GM19324 (cell line): ENCODE measurements around the gene WRAP53.

ENCODE experiments used
- ATAC-seq: cut with Tn5 transposase; IDR thresholded peaks from one replicate; pipeline ENCODE4 v1.9.1; 2021; ENCODE audit warnings: mild to moderate bottlenecking, moderate library complexity; ENCODE audit not compliant: unreplicated experiment, low FRiP score

WRAP53 gene

DNA sequence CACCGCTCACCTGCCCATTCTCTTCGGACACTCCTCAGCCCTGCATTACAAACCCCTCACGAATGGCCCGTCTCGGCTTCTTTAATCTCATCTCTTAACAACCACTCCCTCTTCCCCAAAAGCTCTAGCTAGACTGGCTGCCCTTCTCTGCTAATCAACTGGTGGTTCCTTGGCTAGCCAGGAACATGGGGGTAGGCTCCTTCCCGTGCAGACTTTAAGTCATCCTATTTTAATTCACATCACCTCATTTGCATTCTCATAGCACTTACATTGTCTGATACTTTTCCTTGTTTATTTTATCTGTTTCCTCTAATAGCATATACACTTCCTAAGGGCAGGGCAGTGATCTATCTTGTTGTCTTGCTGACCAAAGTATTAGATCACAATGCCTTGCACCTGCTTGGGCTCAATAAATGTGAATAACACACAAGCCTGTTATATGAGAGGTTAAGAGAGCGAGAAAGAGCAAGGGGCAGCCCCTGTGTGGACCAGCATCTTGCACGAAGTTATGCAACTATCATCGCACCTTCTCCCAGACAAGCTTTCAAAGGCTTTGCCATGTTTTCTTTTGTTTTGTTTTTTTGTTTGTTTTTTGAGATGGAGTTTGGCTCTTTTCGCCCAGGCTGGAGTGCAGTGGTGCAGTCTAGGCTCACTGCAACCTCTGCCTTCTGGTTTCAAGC lies 10.7 kb upstream of the WRAP53 start:
- ATAC-seq, result no peak

DNA sequence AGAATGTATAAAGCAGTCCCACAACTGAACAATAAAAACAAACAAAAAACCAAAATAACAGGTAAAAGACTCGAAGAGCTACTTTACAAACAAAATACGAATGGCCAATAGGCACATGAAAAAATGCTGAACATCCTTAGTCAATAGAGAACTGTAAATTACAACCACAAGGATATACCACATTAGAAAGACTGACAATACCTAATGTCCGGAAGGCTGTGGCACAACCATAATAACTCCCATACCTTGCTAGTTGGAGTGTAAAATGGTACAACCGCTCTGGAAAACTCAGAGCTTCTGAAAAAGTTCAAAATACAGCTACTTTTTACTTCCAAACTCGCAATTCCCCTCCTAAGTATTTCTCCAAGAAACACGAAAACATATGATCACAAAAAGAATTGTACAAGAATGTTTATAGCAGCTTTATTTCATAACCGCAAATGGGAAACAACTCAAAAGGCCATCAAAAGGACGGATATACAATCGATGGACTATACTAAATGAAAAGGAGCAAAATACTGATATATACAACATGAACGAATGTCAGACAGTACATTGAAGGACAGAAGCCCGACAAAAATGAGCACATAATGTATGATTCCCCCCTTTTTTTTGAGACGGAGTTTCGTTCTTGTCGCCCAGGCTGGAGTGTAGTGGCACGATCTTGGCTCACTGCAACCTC lies 3.3 kb upstream of the WRAP53 start:
- ATAC-seq, result no peak

DNA sequence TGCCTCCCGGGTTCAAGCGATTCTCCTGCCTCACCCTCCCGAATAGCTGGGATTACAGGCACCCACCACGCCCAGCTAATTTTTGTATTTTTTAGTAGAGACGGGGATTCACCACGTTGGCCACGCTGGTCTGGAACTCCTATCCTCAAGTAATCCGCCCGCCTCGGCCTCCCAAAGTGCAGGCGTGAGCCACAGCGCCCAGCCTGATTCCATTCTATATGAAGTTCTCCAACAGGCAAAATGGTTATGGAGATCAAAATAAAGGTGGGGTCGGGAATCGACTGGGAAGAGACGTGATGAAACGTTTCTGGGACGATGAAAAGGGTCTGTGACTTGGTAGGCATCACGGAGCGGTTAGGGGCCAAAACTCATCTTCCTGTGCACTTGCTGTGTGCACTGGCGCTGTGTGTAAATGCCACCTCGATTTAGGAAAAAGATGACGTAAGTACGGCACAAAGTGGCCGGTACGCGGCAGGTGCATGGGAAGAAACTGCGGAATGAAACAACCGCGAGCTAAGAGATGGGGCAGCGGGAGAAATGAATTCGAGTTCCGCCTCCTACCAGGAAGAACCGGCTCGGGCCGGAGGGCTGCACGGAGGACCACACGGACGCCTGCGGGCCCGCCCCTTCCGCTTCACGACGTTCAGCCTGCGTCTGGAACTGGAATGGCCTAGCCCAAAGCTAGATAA lies 2.6 kb upstream of the WRAP53 start:
- peak; percentile 54 for ATAC-seq

DNA sequence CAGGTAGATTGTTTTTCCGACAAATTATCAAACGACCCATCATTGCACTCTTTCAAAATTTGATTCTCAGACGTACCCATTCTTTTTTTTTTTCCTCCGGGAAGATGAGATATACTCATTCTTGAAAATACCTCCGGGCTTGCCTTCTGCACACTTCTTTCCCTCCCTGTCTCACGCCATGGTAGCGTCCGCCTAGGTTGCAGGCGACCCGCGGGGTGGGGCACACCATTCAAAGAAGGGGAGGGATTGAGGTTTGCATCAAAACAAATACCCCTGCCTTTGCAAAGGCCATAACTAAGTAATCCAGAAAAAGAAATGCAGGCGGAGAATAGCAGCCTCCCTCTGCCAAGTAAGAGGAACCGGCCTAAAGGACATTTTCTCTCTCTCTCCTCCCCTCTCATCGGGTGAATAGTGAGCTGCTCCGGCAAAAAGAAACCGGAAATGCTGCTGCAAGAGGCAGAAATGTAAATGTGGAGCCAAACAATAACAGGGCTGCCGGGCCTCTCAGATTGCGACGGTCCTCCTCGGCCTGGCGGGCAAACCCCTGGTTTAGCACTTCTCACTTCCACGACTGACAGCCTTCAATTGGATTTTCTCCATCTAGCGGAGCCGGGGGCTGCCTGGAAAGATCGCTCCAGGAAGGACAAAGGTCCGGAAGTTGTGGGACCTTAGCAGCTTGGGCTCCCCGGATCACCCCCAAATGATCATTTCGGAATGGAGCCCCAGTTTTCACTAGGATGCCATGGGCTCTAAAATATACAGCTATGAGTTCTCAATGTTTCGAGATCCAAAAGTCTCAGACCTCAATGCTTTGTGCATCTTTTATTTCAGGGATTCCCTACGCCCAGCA lies 1.8 kb upstream of the WRAP53 start:
- ATAC-seq, result peak; percentile 59

DNA sequence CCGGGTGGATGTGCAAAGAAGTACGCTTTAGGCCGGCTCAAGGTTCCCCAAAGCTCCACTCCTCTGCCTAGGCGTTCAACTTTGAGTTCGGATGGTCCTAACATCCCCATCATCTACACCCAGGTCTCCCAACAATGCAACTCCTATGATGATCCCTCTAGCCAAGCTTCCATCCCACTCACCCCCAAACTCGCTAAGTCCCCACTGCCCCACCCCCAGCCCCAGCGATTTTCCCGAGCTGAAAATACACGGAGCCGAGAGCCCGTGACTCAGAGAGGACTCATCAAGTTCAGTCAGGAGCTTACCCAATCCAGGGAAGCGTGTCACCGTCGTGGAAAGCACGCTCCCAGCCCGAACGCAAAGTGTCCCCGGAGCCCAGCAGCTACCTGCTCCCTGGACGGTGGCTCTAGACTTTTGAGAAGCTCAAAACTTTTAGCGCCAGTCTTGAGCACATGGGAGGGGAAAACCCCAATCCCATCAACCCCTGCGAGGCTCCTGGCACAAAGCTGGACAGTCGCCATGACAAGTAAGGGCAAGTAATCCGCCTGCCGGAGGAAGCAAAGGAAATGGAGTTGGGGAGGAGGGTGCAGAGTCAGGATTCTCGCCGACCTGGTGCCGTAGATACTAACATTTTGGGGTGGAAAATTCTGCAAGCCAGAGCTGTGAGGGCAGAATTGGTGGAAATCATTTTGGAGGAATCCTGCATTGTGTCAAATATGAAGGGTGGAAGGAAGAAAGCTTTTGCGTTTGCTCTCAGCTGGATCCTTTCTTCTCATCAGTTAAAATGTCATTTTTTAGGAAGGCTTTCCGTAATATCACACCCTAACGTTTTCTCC lies 987 bp upstream of the WRAP53 start, which contains the start of gene TP53:
Gene TP53 (minus strand): TSS at position 419 of the 836 bp plus-strand sequence. CDS start 10,896 bp downstream, outside the sequence.
- ATAC-seq, result no peak

DNA sequence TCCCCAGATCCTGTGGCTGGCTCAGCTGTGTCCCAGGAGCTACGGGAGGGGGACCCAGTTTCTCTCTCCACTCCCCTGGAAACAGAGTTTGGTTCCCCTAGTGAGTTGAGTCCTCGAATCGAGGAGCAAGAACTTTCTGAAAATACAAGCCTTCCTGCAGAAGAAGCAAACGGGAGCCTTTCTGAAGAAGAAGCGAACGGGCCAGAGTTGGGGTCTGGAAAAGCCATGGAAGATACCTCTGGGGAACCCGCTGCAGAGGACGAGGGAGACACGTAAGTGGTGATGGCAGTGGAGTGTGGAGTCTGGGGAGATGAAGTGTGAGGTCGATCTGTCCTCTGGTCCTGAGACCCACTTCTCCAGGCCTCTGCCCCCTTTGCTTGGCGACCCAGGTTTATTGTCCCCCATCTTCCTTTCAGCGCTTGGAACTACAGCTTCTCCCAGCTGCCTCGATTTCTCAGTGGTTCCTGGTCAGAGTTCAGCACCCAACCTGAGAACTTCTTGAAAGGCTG lies 585 bp downstream of the WRAP53 start:
- no peak for ATAC-seq

DNA sequence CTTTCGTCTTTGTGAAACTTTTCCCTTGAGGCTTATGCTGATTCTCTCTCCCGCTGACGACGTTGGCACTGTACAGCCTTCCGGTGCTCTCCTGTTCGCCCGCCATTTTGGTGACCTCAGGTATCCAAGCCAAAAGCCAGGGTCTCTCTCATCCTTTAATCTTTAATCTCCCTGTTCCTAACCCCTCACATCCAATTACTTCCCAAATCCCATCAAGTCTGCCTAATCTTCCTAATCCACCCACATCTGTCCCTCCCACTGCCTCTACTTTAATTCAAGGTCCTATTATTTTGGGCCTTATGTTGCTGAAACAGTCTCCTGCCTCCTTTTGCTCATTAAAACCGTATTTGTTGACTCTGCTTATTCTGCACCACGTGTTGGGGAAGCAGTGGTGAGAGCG lies 7.3 kb downstream of the WRAP53 start:
- ATAC-seq, result no peak

DNA sequence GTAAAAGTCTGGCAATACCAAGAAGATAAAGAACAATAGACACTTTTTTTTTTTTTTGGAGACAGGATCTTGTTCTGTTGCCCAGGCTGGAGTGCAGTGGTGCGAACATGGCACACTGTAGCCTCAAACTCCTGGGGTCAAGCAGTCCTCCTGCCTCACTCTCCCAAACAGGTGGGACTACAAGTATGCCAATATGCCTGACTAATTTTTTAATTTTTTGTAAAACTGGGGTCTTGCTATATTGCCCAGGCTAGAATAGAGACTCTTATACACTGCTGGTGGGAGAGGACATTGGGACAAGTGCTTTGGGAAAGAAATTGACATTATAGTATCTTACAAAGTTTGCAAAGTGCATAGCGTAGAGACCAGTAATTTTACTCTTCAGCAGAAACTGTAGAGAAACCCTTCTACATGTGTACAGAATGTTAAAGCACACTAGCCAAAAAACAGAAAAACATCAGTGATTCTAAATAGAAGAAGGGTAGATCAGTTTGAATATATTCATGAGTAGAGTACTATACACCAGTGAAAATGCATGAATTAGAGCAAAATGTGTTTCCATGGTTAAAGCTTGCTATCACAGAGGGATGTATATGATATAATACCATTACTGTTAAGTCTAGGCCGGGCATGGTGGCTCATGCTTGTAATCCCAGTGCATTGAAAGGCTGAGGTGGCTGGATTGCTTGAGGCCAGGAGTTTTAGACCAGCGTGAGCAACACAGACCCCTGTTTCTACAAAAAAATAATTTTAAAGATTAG lies 9.7 kb downstream of the WRAP53 start:
- no peak for ATAC-seq

DNA sequence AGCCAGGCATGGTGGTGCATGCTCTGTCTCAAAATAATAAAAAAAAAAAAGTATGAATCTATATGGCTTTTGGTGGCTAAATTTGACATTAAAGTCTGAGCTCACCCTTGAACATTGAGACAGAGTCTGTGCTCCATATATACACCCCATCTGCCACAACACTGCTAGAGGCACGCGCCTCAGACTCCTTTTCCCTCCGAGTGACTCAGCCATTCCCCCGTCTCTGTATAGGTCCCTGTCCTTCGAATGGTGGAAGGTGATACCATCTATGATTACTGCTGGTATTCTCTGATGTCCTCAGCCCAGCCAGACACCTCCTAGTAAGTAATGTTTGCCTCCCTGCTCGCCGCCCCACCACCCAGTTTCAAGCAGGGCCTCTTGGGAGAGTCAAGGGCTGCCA lies 12.2 kb downstream of the WRAP53 start:
- no peak for ATAC-seq

DNA sequence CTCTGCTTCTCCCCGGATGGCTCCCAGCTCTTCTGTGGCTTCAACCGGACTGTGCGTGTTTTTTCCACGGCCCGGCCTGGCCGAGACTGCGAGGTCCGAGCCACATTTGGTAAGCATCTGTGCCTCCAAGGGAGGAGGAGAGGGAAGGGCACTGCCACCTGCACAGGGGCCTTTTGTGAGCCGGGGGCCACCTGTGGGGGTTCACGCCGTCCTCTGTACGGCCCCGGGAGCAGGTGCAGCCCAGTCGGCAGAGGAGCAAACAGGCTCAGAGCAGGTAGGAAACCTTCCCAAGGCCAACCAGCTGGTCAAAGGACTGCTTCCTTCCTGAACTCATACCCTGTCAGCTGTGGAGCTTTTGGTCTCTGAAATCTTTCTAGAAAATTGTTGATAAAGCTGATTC lies 13.4 kb downstream of the WRAP53 start:
- no peak for ATAC-seq

DNA sequence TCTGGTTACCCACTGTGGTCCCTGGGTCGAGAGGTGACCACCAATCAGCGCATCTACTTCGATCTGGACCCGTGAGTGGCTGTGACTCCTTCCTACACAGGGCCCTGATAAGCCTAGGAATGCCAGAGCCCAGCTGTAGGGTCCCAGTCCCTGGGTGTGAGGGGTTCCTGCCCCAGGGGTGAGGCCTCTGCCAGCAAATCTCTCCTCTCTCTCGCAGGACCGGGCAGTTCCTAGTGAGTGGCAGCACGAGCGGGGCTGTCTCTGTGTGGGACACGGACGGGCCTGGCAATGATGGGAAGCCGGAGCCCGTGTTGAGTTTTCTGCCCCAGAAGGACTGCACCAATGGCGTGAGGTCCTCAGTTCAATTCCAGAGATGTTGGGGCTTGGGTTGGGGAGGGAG lies 14.5 kb downstream of the WRAP53 start:
- ATAC-seq, result no peak

DNA sequence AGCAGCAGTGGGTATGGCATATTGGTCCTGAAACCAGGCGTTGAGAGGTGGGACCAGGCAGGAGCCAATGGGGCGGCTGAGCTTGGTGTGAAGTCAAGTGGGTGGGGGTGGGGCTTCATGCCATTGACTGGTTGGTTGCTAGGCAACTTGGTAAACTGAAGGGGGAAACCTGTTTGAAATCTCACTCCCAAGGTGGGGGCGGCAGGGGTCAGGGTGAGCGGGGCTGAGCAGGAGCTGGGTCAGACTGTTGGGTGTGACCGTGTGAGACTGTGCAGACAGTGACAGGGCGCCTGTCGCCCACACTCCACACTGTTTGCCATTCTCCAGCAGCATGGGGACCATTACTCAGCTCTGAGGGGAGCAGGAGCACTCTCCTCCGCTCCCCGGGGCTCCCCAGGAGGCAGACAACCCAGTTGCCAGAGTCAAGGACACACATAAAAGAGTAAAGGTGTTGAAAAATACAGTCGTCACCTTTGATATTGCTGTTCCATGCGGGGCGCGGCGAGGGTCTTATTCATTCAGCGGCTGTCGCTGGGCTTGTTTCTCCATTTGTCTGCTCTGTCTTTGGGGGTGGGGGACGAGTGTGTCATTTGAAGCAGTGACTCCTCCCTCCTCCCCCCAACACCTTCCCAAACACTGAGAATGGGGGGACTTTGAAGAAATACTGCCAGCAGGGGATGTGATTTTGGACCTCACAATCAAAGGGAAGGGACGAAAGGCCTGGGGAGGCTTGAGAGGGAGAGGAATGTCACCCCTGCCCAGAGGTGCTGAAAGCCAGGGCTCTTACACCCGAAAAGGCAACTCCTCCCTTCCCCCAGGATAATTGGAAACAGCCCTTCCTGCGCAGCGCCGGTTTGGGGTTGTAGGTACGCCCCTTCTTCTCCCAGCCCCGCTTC lies 15.6 kb downstream of the WRAP53 start:
- no peak for ATAC-seq

DNA sequence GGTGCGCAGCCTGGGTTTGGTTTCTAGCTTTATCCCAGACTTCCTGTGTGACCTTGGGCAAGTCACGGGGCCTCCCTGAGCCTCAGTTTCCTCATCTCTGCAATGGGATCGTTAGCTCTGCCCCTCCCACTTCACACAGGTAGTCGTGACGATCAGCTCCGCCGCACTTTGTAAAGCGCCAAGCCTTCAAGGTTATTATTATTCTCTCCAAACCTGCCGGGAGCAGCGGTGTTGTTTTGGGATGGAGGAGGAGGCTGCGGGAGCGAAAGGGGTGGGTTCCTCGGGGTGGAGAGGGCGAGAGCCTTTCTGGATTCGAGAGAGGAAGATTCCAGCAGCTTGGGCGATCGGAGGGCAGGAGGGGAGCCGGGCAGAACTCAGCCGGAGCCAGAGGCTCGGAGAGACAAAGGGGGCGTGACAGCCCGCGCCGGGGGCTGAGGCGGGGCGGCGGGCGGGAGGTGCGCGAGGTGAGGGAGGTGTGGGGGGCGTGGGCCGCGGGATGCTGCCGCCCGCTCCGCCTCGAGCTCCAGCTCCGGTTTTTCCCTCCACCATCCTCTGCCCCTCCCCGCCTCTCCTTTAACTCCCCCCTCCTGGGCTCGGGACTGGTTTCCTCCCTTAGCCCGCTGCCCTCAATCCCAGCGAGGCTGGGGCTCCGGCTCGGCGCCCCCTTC lies 16.5 kb downstream of the WRAP53 start, which contains the start of gene EFNB3:
Gene EFNB3 (plus strand): TSS at position 602 of the 668 bp plus-strand sequence. CDS start 397 bp downstream, outside the sequence.
- ATAC-seq, result no peak

DNA sequence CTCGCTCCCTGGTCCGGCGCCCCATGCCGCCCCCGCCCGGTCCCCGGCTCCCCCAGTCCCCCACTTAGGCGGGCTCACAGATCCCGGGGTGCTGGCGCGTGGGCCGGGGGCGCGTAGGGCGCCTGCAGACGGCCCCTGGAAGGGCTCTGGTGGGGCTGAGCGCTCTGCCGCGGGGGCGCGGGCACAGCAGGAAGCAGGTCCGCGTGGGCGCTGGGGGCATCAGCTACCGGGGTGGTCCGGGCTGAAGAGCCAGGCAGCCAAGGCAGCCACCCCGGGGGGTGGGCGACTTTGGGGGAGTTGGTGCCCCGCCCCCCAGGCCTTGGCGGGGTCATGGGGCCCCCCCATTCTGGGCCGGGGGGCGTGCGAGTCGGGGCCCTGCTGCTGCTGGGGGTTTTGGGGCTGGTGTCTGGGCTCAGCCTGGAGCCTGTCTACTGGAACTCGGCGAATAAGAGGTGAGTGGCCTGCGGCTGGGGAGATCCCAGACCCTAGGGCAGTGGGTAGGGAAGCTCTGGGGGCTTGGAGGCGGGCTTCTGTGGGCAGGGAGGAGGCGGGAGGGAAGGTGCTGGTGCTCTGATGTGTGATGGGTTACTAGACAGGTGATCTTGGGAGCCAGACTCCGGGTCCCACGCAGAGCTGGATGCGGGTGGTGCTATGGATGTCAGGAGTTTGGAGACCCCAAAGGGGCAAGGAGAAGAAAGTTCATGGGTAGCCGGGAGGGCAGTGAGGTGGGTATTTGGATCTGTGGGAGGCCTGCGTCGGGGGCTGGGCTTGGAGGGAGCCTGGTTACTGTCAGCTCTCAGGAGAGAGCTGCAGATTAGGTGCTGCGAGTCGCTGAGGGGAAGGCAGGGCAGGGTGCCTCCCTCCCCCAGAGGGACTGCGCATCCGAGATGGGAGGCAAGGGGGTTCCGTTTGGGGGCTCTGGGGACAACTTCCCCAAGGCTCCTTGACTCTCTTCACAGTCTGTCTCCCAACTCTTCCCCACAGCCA lies 17.3 kb downstream of the WRAP53 start:
- no peak for ATAC-seq

DNA sequence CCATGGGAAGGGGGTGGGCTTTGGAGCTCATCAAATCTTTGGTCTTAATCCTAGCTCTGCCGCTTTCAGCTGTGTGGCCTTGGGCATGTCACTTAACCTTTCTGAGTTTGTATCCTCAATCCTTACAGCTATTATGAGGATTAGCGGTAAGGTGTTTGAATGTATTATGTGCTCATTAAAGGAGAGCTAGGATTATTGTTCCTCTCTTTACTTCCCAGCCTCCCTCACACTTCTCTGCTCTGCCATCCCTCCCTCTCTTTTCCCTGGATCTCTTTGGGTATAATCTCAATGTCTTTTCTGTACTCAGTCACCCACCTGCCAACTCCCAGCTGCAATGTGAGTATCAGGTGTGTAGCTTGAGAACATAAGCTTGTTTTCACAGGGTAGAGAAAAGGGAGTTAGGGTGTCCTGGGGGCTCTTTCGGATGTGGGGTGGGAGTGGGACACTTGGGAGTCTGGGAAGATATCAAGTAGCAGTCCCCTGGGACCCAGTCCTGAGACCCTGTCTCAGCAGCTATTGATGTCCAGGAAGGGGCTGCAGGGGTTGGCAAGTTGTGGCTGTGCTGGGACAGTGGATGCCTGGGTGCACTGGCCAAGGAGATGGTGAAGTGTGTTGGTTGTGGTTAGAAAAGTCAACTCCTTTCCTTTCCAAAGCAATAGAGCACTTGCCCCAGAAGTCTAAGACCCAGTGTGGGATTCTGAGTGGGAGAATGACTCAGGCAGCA lies 18.5 kb downstream of the WRAP53 start:
- ATAC-seq, result no peak
